Thyroid gland (tissue), 4 donors: ENCODE measurements around the gene MBNL3.

ENCODE experiments used
- POLR2A ChIP-seq, 2 donors: fragments of 450-650 bp; IDR thresholded peaks; one replicate each; pipeline ENCODE4 v1.6.1; 2017; ENCODE audit warnings: antibody characterized with exemption in 2 of 2, mild to moderate bottlenecking in 2 of 2, moderate library complexity in 1 of 2
- TF ChIP-seq, protein P1 (sequence below), 6 experiments: fragments of 200-600 bp in 3 of 6; fragments of 450-650 bp in 3 of 6; sonication (generic) in 3 of 6; IDR thresholded peaks; one replicate each; pipeline ENCODE4 v1.5.1; 2016 to 2019; ENCODE audit warnings: antibody characterized with exemption in 6 of 6, mild to moderate bottlenecking in 2 of 6, inconsistent platforms in 1 of 6, moderate library complexity in 1 of 6

DNA sequence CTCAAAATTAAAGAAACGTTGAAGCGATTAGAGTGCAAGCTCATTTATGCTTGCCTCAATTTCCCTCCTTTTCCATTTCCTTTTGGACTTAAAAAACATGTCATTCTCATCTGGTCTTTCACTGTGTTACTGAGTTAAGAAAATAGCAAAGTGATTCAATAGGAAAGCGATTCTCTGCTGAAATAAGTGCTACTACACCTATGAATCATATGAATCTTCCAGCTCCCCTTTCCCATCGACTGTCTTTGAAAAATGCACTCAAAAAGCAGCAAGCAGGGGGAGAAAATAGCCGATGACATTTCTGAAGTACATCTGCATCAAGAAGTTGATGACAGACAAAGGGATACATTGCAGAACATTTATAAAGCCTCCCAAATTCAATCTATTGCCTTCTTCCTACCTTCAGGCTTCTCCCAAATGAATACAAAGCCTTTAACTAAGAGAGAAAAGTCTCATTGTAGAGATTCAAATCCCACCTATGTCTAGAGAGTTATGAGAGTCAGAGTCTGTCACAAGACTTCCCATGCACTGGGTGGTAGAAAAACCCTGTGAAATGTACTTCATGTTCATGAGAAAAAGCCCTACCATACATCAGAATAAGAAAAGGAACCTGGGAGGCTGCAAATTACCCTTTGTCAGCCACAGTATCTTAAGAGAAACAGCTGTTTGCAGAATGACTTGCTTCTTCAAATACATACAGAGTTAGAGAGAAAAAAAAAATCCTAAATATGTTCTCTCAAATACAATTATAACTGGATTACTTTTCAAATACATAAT is 78.9 kb downstream of the MBNL3 start:
- TF ChIP-seq, protein P1, sequence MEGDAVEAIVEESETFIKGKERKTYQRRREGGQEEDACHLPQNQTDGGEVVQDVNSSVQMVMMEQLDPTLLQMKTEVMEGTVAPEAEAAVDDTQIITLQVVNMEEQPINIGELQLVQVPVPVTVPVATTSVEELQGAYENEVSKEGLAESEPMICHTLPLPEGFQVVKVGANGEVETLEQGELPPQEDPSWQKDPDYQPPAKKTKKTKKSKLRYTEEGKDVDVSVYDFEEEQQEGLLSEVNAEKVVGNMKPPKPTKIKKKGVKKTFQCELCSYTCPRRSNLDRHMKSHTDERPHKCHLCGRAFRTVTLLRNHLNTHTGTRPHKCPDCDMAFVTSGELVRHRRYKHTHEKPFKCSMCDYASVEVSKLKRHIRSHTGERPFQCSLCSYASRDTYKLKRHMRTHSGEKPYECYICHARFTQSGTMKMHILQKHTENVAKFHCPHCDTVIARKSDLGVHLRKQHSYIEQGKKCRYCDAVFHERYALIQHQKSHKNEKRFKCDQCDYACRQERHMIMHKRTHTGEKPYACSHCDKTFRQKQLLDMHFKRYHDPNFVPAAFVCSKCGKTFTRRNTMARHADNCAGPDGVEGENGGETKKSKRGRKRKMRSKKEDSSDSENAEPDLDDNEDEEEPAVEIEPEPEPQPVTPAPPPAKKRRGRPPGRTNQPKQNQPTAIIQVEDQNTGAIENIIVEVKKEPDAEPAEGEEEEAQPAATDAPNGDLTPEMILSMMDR (IDR thresholded peaks at IDR 0.05): no peak
- no peak for TF ChIP-seq POLR2A (IDR thresholded peaks at IDR 0.05)
